MM.1S (cell line): ENCODE data around the gene TBX19.

Experiments used
- EZH2 ChIP-seq: fragments of 300-600 bp; sonication (generic); optimal IDR thresholded peaks from 2 replicates; pipeline ENCODE3; 2017; ENCODE audit warnings: low read depth, mild to moderate bottlenecking, antibody characterized with exemption, low read length, mixed read lengths
- EZH2phosphoT487 ChIP-seq: fragments of 300-600 bp; sonication (generic); IDR thresholded peaks from 2 replicates; pipeline ENCODE4 v1.6.1; 2018; ENCODE audit warnings: antibody characterized with exemption, low read length
- TF ChIP-seq, protein P1 (sequence below): fragments of 300-600 bp; sonication (generic); IDR thresholded peaks from 2 replicates; pipeline ENCODE4 v1.5.1; 2016; ENCODE audit warnings: antibody characterized with exemption, low read length, mixed read lengths

- TF ChIP-seq, protein P1, sequence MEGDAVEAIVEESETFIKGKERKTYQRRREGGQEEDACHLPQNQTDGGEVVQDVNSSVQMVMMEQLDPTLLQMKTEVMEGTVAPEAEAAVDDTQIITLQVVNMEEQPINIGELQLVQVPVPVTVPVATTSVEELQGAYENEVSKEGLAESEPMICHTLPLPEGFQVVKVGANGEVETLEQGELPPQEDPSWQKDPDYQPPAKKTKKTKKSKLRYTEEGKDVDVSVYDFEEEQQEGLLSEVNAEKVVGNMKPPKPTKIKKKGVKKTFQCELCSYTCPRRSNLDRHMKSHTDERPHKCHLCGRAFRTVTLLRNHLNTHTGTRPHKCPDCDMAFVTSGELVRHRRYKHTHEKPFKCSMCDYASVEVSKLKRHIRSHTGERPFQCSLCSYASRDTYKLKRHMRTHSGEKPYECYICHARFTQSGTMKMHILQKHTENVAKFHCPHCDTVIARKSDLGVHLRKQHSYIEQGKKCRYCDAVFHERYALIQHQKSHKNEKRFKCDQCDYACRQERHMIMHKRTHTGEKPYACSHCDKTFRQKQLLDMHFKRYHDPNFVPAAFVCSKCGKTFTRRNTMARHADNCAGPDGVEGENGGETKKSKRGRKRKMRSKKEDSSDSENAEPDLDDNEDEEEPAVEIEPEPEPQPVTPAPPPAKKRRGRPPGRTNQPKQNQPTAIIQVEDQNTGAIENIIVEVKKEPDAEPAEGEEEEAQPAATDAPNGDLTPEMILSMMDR: no peak
- TF ChIP-seq EZH2: no peak
- TF ChIP-seq EZH2phosphoT487: no peak
Measured at GRCh38 chr1:168285521-168285790, 4.8 kb downstream of the TBX19 start.
